ENCODE measurements around the gene PCDHA7.
"Not testable (repeated sequence)": the region's sequence is repeated elsewhere in the genome, so short reads cannot be mapped to it uniquely, and the experiment has no call there.

Gene PCDHA7, protein sequence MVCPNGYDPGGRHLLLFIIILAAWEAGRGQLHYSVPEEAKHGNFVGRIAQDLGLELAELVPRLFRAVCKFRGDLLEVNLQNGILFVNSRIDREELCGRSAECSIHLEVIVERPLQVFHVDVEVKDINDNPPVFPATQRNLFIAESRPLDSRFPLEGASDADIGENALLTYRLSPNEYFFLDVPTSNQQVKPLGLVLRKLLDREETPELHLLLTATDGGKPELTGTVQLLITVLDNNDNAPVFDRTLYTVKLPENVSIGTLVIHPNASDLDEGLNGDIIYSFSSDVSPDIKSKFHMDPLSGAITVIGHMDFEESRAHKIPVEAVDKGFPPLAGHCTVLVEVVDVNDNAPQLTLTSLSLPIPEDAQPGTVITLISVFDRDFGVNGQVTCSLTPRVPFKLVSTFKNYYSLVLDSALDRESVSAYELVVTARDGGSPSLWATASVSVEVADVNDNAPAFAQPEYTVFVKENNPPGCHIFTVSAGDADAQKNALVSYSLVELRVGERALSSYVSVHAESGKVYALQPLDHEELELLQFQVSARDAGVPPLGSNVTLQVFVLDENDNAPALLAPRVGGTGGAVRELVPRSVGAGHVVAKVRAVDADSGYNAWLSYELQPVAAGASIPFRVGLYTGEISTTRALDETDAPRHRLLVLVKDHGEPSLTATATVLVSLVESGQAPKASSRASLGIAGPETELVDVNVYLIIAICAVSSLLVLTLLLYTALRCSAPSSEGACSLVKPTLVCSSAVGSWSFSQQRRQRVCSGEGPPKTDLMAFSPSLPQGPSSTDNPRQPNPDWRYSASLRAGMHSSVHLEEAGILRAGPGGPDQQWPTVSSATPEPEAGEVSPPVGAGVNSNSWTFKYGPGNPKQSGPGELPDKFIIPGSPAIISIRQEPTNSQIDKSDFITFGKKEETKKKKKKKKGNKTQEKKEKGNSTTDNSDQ

DNA sequence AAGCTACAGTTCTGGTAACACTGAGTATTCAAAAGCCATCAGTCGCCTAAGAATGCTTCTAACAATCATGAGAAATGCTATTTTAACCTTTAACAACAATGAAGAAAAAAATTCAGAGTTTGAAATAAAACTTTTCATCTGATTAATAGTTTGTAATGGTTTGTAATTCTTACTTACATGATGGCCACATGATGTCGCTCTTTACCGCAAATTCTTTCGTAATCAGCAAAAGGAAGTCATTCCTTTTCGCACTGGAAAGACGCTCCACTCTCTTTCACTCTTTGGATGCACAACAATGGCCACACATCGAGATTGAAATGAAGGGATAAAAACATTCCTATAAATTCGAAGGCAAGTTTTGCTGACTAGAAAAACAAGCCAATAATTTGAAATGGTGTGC lies at the start of gene PCDHA7:
PCDHA7 (plus strand) TSS at position 277 of the 400 bp plus-strand sequence; CDS start at position 392, 115 bp downstream.
- no peak for DNase-seq (ENCODE audit: low read depth in 2 of 2)

DNA sequence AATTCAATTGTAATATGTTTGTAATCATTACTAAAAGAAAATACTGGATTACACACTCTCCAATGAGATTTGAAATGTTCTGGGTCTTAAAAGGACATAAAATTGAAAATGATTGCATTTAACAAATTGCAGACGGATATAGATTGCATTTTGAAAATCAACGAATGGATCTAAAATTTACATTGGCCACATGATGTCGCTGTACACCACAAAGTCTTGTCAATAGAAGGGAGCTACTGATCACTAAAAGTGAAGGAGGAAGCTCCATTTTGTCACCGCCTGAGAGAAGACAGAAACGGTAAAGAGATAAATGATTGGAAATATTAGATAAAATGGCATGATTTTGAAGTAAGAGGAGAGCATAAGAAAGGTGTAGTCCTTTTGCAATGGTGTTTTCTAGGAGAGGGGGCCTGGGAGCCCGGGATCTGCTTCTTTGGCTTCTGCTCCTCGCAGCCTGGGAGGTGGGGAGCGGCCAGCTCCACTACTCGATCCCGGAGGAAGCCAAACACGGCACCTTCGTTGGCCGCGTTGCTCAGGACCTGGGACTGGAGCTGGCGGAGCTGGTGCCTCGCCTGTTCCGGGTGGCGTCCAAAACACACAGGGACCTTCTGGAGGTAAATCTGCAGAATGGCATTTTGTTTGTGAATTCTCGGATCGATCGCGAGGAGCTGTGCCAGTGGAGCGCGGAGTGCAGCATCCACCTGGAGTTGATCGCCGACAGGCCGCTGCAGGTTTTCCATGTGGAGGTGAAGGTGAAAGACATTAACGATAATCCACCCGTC lies 48.0 kb upstream of the PCDHA7 start, which contains the start of gene PCDHA1:
PCDHA1 (plus strand) TSS at position 236 of the 782 bp plus-strand sequence.
- DNase-seq (ENCODE audit: low read depth in 2 of 2): no peak

DNA sequence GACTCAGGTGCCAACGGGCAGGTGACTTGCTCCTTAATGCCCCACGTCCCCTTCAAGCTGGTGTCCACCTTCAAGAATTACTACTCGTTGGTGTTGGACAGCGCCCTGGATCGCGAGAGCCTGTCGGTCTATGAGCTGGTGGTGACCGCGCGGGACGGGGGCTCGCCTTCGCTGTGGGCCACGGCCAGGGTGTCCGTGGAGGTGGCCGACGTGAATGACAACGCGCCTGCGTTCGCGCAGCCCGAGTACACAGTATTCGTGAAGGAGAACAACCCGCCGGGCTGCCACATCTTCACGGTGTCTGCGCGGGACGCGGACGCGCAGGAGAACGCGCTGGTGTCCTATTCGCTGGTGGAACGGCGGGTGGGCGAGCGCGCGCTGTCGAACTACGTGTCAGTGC lies 46.6 kb upstream of the PCDHA7 start:
- not testable (repeated sequence) for DNase-seq (ENCODE audit: low read depth in 2 of 2)

DNA sequence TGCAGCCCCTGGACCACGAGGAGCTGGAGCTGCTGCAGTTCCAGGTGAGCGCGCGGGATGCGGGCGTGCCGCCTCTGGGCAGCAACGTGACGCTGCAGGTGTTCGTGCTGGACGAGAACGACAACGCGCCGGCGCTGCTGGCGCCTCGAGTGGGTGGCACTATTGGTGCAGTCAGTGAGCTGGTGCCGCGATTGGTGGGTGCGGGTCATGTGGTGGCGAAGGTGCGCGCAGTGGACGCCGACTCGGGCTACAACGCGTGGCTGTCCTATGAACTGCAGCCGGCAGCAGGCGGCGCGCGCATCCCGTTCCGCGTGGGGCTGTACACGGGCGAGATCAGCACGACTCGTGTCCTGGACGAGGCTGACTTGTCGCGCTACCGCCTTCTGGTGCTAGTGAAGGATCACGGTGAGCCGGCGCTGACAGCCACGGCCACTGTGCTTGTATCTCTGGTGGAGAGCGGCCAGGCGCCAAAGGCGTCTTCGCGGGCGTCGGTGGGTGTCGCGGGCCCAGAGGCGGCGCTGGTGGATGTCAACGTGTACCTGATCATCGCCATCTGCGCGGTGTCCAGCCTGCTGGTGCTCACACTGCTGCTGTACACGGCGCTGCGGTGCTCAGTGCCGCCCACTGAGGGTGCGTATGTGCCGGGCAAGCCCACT lies 46.1 kb upstream of the PCDHA7 start:
- DNase-seq (ENCODE audit: low read depth in 2 of 2): not testable (repeated sequence)

DNA sequence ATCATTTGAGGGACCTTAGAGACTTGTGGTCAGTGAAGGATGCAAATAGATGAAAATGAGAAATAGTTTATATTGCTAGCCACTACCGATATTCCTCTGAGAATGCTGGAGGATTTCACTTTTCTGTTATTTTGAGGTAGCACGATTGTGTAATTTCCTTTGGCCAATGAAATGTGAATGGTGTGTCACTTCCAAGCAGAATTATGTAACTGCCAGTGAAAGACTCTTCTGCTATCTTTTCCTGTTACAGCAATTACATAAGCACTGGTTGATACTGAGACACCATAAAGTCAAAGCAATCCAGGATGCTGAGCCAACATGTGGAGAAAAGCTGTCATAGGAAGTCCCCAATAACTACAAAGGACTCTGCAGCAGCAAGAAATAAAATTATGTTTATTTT lies 43.0 kb upstream of the PCDHA7 start:
- no peak for DNase-seq (ENCODE audit: low read depth in 2 of 2)

DNA sequence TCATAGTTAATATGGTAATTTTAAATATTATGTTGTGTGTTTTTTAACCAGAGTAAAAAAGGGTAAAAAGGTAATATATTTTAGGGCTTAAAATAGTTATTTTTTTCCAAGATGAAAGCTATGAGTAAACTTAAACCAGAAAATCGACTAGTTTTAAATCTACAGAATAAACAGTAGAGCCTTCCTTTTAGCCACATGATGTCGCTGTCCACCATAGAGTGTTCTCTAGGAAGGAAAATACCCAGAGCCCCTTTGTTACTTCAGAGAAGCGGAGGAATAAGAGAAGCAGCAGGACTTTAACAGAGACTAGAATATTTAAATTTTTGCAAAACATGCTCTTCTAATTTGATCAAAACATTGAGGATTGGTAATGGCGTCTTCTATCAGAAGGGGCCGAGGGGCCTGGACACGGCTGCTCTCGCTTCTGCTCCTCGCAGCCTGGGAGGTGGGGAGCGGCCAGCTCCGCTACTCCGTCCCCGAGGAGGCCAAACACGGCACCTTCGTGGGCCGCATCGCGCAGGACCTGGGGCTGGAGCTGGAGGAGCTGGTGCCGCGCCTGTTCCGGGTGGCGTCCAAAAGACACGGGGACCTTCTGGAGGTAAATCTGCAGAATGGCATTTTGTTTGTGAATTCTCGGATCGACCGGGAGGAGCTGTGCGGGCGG lies 39.3 kb upstream of the PCDHA7 start, which contains the start of gene PCDHA2:
PCDHA2 (plus strand) TSS at position 258 of the 664 bp plus-strand sequence.
- DNase-seq (ENCODE audit: low read depth in 2 of 2): no peak

DNA sequence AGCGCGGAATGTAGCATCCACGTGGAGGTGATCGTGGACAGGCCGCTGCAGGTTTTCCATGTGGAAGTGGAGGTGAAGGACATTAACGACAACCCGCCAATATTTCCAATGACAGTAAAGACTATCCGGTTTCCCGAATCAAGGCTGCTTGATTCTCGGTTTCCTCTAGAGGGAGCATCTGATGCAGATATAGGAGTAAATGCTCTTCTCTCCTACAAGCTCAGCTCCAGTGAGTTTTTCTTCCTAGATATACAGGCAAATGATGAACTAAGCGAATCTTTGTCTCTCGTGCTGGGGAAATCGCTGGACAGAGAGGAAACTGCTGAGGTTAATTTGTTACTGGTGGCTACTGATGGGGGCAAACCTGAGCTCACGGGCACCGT lies 38.8 kb upstream of the PCDHA7 start:
- no peak for DNase-seq (ENCODE audit: low read depth in 2 of 2)

DNA sequence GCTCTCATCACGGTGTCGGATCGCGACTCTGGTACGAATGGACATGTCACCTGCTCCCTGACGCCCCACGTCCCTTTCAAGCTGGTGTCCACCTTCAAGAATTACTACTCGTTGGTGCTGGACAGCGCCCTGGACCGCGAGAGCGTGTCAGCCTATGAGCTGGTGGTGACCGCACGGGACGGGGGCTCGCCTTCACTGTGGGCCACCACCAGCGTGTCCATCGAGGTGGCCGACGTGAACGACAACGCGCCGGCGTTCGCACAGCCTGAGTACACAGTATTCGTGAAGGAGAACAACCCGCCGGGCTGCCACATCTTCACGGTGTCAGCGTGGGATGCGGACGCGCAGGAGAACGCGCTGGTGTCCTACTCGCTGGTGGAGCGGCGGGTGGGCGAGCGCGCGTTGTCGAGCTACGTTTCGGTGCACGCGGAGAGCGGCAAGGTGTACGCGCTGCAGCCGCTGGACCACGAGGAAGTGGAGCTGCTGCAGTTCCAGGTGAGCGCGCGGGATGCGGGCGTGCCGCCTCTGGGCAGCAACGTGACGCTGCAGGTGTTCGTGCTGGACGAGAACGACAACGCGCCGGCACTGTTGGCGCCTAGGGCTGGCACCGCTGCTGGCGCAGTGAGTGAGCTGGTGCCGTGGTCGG lies 37.9 kb upstream of the PCDHA7 start:
- not testable (repeated sequence) for DNase-seq (ENCODE audit: low read depth in 2 of 2)

DNA sequence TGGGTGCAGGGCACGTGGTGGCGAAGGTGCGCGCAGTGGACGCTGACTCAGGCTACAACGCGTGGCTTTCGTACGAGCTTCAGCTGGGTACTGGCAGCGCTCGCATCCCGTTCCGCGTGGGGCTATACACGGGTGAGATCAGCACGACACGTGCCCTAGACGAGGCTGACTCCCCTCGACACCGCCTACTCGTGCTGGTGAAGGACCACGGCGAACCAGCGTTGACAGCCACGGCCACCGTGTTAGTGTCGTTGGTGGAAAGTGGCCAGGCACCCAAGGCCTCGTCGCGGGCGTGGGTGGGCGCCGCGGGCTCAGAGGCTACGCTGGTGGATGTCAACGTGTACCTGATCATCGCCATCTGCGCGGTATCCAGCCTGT lies 37.4 kb upstream of the PCDHA7 start:
- no peak for DNase-seq (ENCODE audit: low read depth in 2 of 2)

DNA sequence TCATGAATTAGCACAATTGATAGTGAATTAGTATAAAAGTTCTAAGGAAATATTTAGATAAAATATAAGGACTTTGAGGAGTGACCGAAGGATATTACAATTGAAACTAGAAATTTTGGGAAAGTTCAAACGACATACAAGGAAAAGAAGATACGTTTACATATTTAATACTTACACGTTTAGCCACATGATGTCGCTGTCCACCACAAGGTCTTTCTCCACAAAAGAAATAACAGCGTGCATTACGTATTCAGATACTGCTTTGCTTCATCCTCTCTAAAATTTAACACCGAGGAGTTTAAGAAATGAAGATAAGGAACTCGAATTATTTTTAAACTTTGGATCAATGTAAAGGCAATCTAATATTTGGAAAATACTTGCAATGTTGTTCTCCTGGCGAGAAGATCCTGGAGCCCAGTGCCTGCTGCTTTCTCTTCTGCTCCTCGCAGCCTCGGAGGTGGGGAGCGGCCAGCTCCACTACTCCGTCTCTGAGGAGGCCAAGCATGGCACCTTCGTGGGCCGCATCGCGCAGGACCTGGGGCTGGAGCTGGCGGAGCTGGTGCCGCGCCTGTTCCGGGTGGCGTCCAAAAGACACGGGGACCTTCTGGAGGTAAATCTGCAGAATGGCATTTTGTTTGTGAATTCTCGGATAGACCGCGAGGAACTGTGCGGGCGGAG lies 33.1 kb upstream of the PCDHA7 start, which contains the start of gene PCDHA3:
PCDHA3 (plus strand) TSS at position 242 of the 678 bp plus-strand sequence.
- no peak for DNase-seq (ENCODE audit: low read depth in 2 of 2)

DNA sequence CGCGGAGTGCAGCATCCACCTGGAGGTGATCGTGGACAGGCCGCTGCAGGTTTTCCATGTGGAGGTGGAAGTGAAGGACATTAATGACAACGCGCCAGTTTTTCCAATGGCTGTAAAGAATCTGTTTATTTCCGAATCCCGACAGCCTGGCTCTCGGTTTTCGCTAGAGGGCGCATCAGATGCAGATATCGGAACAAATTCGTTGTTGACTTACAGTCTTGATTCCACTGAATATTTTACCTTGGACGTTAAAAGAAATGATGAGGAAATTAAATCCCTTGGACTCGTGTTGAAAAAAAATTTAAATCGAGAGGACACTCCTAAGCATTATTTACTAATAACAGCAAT lies 32.6 kb upstream of the PCDHA7 start:
- DNase-seq (ENCODE audit: low read depth in 2 of 2): no peak

DNA sequence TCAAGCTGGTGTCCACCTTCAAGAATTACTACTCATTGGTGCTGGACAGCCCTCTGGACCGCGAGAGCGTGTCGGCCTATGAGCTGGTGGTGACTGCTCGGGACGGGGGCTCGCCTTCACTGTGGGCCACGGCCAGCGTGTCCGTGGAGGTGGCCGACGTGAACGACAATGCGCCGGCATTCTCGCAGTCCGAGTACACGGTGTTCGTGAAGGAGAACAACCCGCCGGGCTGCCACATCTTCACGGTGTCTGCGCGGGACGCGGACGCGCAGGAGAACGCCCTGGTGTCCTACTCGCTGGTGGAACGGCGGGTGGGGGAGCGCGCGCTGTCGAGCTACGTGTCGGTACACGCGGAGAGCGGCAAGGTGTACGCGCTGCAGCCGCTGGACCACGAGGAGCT lies 31.7 kb upstream of the PCDHA7 start:
- not testable (repeated sequence) for DNase-seq (ENCODE audit: low read depth in 2 of 2)

DNA sequence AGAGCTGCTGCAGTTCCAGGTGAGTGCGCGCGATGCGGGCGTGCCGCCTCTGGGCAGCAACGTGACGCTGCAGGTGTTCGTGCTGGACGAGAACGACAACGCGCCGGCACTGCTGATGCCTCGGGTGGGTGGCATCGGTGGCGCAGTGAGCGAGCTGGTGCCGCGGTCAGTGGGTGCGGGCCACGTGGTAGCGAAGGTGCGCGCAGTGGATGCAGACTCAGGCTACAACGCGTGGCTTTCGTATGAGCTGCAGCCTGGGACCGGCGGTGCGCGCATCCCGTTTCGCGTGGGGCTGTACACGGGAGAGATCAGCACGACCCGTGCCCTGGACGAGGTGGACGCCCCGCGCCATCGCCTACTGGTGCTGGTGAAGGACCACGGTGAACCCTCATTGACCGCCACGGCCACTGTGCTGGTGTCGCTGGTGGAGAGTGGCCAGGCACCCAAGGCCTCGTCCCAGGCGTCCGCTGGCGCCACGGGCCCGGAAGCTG lies 31.2 kb upstream of the PCDHA7 start:
- DNase-seq (ENCODE audit: low read depth in 2 of 2): no peak

DNA sequence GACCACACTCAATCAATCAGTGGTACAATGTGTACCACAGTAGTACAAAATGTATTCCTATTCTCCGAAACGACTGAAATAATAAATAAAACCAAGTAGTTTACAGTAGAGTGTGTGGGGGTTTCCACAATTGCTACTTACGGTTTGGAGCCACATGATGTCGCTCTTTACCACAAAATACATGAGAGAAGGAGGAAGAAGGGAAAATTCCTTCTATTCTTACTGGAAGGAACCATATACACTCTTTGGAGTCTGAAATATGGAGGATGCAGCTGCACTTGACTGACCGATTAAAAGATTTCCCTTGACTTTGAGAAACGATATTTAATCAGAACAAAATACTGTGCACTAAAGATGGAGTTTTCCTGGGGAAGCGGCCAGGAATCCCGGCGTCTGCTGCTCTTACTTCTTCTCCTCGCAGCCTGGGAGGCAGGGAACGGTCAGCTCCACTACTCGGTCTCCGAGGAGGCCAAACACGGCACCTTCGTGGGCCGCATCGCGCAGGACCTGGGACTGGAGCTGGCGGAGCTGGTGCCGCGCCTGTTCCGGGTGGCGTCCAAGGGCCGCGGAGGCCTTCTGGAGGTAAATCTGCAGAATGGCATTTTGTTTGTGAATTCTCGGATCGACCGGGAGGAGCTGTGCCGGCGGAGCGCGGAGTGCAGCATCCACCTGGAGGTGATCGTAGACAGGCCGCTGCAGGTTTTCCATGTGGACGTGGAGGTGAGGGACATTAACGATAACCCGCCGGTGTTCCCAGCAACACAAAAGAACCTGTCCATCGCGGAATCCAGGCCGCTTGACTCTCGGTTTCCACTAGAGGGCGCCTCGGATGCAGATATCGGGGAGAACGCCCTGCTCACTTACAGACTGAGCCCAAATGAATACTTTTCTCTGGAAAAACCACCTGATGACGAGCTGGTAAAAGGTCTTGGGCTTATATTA lies 27.0 kb upstream of the PCDHA7 start, which contains the start of gene PCDHA4:
PCDHA4 (plus strand) TSS at position 235 of the 942 bp plus-strand sequence.
- no peak for DNase-seq (ENCODE audit: low read depth in 2 of 2)

DNA sequence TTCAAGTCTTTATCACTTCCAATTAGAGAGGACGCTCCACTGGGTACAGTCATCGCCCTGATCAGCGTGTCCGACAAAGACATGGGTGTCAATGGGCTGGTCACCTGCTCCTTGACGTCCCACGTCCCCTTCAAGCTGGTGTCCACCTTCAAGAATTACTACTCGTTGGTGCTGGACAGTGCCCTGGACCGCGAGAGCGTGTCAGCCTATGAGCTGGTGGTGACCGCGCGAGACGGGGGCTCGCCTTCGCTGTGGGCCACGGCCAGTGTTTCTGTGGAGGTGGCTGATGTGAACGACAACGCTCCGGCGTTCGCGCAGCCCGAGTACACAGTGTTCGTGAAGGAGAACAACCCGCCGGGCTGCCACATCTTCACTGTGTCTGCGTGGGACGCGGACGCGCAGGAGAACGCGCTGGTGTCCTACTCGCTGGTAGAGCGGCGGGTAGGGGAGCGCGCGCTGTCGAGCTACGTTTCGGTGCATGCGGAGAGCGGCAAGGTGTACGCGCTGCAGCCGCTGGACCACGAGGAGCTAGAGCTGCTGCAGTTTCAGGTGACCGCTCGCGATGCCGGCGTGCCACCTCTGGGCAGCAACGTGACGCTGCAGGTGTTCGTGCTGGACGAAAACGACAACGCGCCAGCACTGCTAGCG lies 25.7 kb upstream of the PCDHA7 start:
- DNase-seq (ENCODE audit: low read depth in 2 of 2): not testable (repeated sequence)

DNA sequence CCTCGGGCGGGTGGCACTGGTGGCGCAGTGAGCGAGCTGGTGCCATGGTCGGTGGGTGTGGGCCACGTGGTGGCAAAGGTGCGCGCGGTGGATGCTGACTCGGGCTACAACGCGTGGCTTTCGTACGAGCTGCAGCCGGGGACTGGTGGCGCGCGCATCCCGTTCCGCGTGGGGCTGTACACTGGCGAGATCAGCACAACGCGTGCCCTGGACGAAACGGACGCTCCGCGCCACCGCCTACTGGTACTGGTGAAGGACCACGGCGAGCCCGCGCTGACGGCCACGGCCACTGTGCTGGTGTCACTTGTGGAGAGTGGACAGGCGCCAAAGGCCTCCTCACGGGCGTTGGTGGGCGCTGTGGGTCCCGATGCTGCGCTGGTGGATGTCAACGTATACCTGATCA lies 25.2 kb upstream of the PCDHA7 start:
- DNase-seq (ENCODE audit: low read depth in 2 of 2): no peak
